HEK293 (cell line): Measurements from ENCODE around the gene THSD4.

ENCODE experiments used
- CTCF ChIA-PET: fragments of 350-600 bp; formaldehyde crosslinking; extraction: SDS; loops from one replicate; lab custom pipeline; 2021; ENCODE audit warnings: antibody characterized with exemption; lab: Yijun Ruan, JAX
- POLR2A ChIA-PET: fragments of 300-600 bp; formaldehyde crosslinking; extraction: SDS; loops from one replicate; lab custom pipeline; 2020; ENCODE audit warnings: antibody characterized with exemption, inconsistent platforms; lab: Yijun Ruan, JAX
- H3K27ac ChIP-seq: fragments of 200-500 bp; sonication (Bioruptor generic); 2 replicates; pipeline ENCODE4 v1.5.1; 2014; ENCODE audit warnings: low read depth, low read length, control low read depth, inconsistent platforms; ENCODE audit errors: extremely low read depth
- H3K36me3 ChIP-seq, 2 experiments: fragments of 200-500 bp in 1 of 2; sonication (Bioruptor generic) in 1 of 2; 1 replicate in 1 of 2; 2 replicates in 1 of 2; pipeline ENCODE4 v1.5.1; 2014 to 2017; ENCODE audit warnings: inconsistent platforms in 2 of 2, low read length in 2 of 2; ENCODE audit not compliant: control insufficient read depth in 2 of 2, insufficient read depth in 1 of 2
- H3K4me1 ChIP-seq: fragments of 200-500 bp; sonication (Bioruptor generic); 2 replicates; pipeline ENCODE4 v1.5.1; 2014; ENCODE audit warnings: mild to moderate bottlenecking, low read length, inconsistent platforms; ENCODE audit not compliant: control insufficient read depth, insufficient read depth
- H3K4me3 ChIP-seq: 2 replicates; pipeline ENCODE4 v1.5.1; 2011; ENCODE audit warnings: low read depth, mild to moderate bottlenecking, control low read depth, low read length, moderate library complexity
- H3K9me3 ChIP-seq: fragments of 200-500 bp; sonication (Bioruptor generic); 2 replicates; pipeline ENCODE4 v1.5.1; 2014; ENCODE audit warnings: low read depth, low read length, inconsistent platforms; ENCODE audit not compliant: control insufficient read depth, insufficient read depth
- BCL11A ChIP-seq: fragments of 450-650 bp; formaldehyde crosslinking; IDR thresholded peaks from 2 replicates; pipeline ENCODE4 v1.5.1; 2016; ENCODE audit warnings: low read depth, missing biosample characterization, missing genetic modification characterization
- CTCF ChIP-seq: fragments of 450-650 bp; formaldehyde crosslinking; IDR thresholded peaks from 2 replicates; pipeline ENCODE4 v1.5.1; 2016; ENCODE audit warnings: missing biosample characterization, missing genetic modification characterization
- MYNN ChIP-seq: fragments of 450-650 bp; formaldehyde crosslinking; IDR thresholded peaks from 2 replicates; pipeline ENCODE4 v1.5.1; 2016; ENCODE audit warnings: missing biosample characterization, missing genetic modification characterization, borderline replicate concordance
- PBX3 ChIP-seq: sonication (generic); formaldehyde crosslinking; IDR thresholded peaks from 2 replicates; pipeline ENCODE4 v1.8.1; 2022; ENCODE audit warnings: mild to moderate bottlenecking, moderate library complexity, missing genetic modification reagents
- SCRT1 ChIP-seq: fragments of 450-650 bp; formaldehyde crosslinking; IDR thresholded peaks from 2 replicates; pipeline ENCODE4 v1.5.1; 2016; ENCODE audit warnings: missing biosample characterization, missing genetic modification characterization, borderline replicate concordance
- SP2 ChIP-seq: fragments of 450-650 bp; formaldehyde crosslinking; IDR thresholded peaks from 2 replicates; pipeline ENCODE4 v1.5.1; 2016; ENCODE audit warnings: missing biosample characterization, missing genetic modification characterization
- TRIM28 ChIP-seq: IDR thresholded peaks from 2 replicates; pipeline ENCODE4 v1.6.1; 2011; ENCODE audit warnings: low read length, control low read depth, borderline replicate concordance
- ZBTB1 ChIP-seq: fragments of 450-650 bp; formaldehyde crosslinking; IDR thresholded peaks from 2 replicates; pipeline ENCODE4 v1.5.1; 2016; ENCODE audit warnings: missing biosample characterization, missing genetic modification characterization
- ZBTB7A ChIP-seq: fragments of 450-650 bp; formaldehyde crosslinking; IDR thresholded peaks from 2 replicates; pipeline ENCODE4 v1.5.1; 2016; ENCODE audit warnings: low read depth, missing biosample characterization, missing genetic modification characterization
- ZFHX2 ChIP-seq: fragments of 450-650 bp; formaldehyde crosslinking; conservative IDR thresholded peaks from 2 replicates; pipeline ENCODE4 v1.5.1; 2016; ENCODE audit warnings: missing biosample characterization, missing genetic modification characterization
- ZFP3 ChIP-seq: fragments of 450-650 bp; formaldehyde crosslinking; IDR thresholded peaks from 2 replicates; pipeline ENCODE4 v1.5.1; 2016; ENCODE audit warnings: low read depth, missing biosample characterization, missing genetic modification characterization
- ZFP69B ChIP-seq: fragments of 450-650 bp; formaldehyde crosslinking; IDR thresholded peaks from 2 replicates; pipeline ENCODE4 v1.5.1; 2016; ENCODE audit warnings: missing biosample characterization, missing genetic modification characterization
- ZIC2 ChIP-seq: fragments of 450-650 bp; formaldehyde crosslinking; IDR thresholded peaks from 2 replicates; pipeline ENCODE4 v1.5.1; 2016; ENCODE audit warnings: missing biosample characterization, missing genetic modification characterization
- ZNF155 ChIP-seq: fragments of 450-650 bp; formaldehyde crosslinking; IDR thresholded peaks from 2 replicates; pipeline ENCODE4 v1.5.1; 2016; ENCODE audit warnings: missing biosample characterization, missing genetic modification characterization
- ZNF214 ChIP-seq: fragments of 450-650 bp; formaldehyde crosslinking; IDR thresholded peaks from 2 replicates; pipeline ENCODE4 v1.5.1; 2017; ENCODE audit warnings: missing biosample characterization, mild to moderate bottlenecking, missing genetic modification characterization, borderline replicate concordance
- ZNF311 ChIP-seq: fragments of 450-650 bp; formaldehyde crosslinking; IDR thresholded peaks from 2 replicates; pipeline ENCODE4 v1.5.1; 2017; ENCODE audit warnings: missing biosample characterization, missing genetic modification characterization, borderline replicate concordance
- ZNF335 ChIP-seq: fragments of 450-650 bp; formaldehyde crosslinking; conservative IDR thresholded peaks from 2 replicates; pipeline ENCODE4 v1.5.1; 2016; ENCODE audit warnings: missing biosample characterization, missing genetic modification characterization
- ZNF404 ChIP-seq: fragments of 450-650 bp; formaldehyde crosslinking; IDR thresholded peaks from 2 replicates; pipeline ENCODE4 v1.5.1; 2017; ENCODE audit warnings: missing biosample characterization, missing genetic modification characterization
- ZNF416 ChIP-seq: fragments of 450-650 bp; formaldehyde crosslinking; IDR thresholded peaks from 2 replicates; pipeline ENCODE4 v1.5.1; 2016; ENCODE audit warnings: missing biosample characterization, missing genetic modification characterization
- ZNF514 ChIP-seq: fragments of 450-650 bp; formaldehyde crosslinking; IDR thresholded peaks from 2 replicates; pipeline ENCODE4 v1.5.1; 2016; ENCODE audit warnings: missing biosample characterization, missing genetic modification characterization
- ZNF571 ChIP-seq: fragments of 450-650 bp; formaldehyde crosslinking; IDR thresholded peaks from 2 replicates; pipeline ENCODE4 v1.5.0; 2017; ENCODE audit warnings: missing biosample characterization, missing genetic modification characterization
- ZNF600 ChIP-seq: fragments of 450-650 bp; formaldehyde crosslinking; IDR thresholded peaks from 2 replicates; pipeline ENCODE4 v1.5.1; 2016; ENCODE audit warnings: missing biosample characterization, missing genetic modification characterization
- ZNF707 ChIP-seq: fragments of 450-650 bp; formaldehyde crosslinking; IDR thresholded peaks from 2 replicates; pipeline ENCODE4 v1.5.1; 2016; ENCODE audit warnings: missing biosample characterization, missing genetic modification characterization
- ZNF76 ChIP-seq: fragments of 450-650 bp; formaldehyde crosslinking; IDR thresholded peaks from 2 replicates; pipeline ENCODE4; 2016; ENCODE audit warnings: low read depth, missing biosample characterization, missing genetic modification characterization, borderline replicate concordance
- ZNF776 ChIP-seq: fragments of 450-650 bp; formaldehyde crosslinking; IDR thresholded peaks from 2 replicates; pipeline ENCODE4 v1.5.0; 2017; ENCODE audit warnings: missing biosample characterization, missing genetic modification characterization, borderline replicate concordance
- ZNF837 ChIP-seq: fragments of 450-650 bp; formaldehyde crosslinking; IDR thresholded peaks from 2 replicates; pipeline ENCODE4 v1.5.1; 2016; ENCODE audit warnings: missing biosample characterization, missing genetic modification characterization
- ZNF843 ChIP-seq: fragments of 450-650 bp; formaldehyde crosslinking; IDR thresholded peaks from 2 replicates; pipeline ENCODE4 v1.5.1; 2016; ENCODE audit warnings: missing biosample characterization, missing genetic modification characterization
- ZSCAN23 ChIP-seq: fragments of 450-650 bp; formaldehyde crosslinking; IDR thresholded peaks from 2 replicates; pipeline ENCODE4 v1.5.1; 2016; ENCODE audit warnings: missing biosample characterization, missing genetic modification characterization
- TF ChIP-seq, protein P1 (sequence below): fragments of 450-650 bp; formaldehyde crosslinking; IDR thresholded peaks from 2 replicates; pipeline ENCODE4 v1.5.1; 2016; ENCODE audit warnings: missing biosample characterization, missing genetic modification characterization
- TF ChIP-seq, protein P2 (sequence below): fragments of 450-650 bp; formaldehyde crosslinking; IDR thresholded peaks from 2 replicates; pipeline ENCODE4 v1.5.1; 2016; ENCODE audit warnings: missing biosample characterization, missing genetic modification characterization
- TF ChIP-seq, protein P3 (sequence below): fragments of 450-650 bp; formaldehyde crosslinking; IDR thresholded peaks from 2 replicates; pipeline ENCODE4 v1.5.1; 2016; ENCODE audit warnings: missing biosample characterization, missing genetic modification characterization

Gene THSD4

GRCh38 chr15:71302861-71303410 lies 187.7 kb downstream of the THSD4 start (continued):
- TF ChIP-seq, protein P1, sequence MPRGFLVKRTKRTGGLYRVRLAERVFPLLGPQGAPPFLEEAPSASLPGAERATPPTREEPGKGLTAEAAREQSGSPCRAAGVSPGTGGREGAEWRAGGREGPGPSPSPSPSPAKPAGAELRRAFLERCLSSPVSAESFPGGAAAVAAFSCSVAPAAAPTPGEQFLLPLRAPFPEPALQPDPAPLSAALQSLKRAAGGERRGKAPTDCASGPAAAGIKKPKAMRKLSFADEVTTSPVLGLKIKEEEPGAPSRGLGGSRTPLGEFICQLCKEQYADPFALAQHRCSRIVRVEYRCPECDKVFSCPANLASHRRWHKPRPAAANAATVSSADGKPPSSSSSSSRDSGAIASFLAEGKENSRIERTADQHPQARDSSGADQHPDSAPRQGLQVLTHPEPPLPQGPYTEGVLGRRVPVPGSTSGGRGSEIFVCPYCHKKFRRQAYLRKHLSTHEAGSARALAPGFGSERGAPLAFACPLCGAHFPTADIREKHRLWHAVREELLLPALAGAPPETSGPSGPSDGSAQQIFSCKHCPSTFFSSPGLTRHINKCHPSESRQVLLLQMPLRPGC (tag by site-specific recombination) = no peak
- TF ChIP-seq ZNF843 (tag by site-specific recombination) (no peak), ZFP69B (tag by site-specific recombination) (no peak), ZNF776 (tag by site-specific recombination) (no peak), ZNF514 (tag by site-specific recombination) (no peak), ZFP3 (tag by site-specific recombination) (no peak), ZFHX2 (no peak), SCRT1 (tag by site-specific recombination) (no peak), ZBTB1 (tag by site-specific recombination) (no peak)
- TF ChIP-seq, protein P2, sequence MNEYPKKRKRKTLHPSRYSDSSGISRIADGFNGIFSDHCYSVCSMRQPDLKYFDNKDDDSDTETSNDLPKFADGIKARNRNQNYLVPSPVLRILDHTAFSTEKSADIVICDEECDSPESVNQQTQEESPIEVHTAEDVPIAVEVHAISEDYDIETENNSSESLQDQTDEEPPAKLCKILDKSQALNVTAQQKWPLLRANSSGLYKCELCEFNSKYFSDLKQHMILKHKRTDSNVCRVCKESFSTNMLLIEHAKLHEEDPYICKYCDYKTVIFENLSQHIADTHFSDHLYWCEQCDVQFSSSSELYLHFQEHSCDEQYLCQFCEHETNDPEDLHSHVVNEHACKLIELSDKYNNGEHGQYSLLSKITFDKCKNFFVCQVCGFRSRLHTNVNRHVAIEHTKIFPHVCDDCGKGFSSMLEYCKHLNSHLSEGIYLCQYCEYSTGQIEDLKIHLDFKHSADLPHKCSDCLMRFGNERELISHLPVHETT (tag by site-specific recombination) = no peak
- TF ChIP-seq, all 188 proteins: peak for 0

DNA sequence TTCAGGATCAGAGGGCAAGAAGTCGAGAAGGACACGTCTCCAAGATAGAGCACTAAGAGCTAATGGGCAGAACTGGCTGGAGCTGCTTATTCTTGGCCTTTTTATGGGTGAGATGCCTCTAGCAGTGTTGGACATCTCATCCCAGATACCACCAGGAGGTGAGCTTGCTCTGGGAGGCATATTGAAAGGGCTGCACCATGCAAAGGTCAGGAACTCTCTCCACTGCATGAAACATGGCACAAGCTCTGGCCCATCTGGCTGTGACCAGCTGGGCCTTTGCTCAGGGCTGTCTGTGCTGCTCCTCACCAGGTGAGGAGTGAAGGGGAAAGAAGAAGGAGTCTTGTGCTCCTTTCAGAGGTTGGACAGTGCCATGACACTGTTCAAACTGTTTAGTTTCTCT lies 188.7 kb downstream of the THSD4 start:
- Histone ChIP-seq H3K4me1 (no peaks in the 10 kb centered on the region), H3K9me3 (no peaks in the 10 kb centered on the region)
- CTCF ChIA-PET = interaction anchor here (0.5 to 1.8 kb wide), 2 partner anchors 20 to 356 kb away, joined by 3 to 6 read pairs; no protein-coding TSS in a partner anchor

GRCh38 chr15:71304681-71305080 lies 189.4 kb downstream of the THSD4 start:
- ChIA-PET CTCF (interaction anchor here (0.5 kb wide), 1 partner anchor 122 kb away, joined by 3 read pairs; no protein-coding TSS in a partner anchor), POLR2A (no interaction called here)
- Histone ChIP-seq H3K9me3 (no peaks in the 10 kb centered on the region), H3K4me3 (no peak overlapping the region), H3K4me1 (no peaks in the 10 kb centered on the region), H3K36me3 (no peaks in the 10 kb centered on the region), H3K27ac (no peak overlapping the region)
- TF ChIP-seq CTCF (tag by site-specific recombination) (no peak), ZIC2 (tag by site-specific recombination) (no peak), MYNN (tag by site-specific recombination) (no peak), TRIM28 (no peak), PBX3 (CRISPR knock-in tag) (no peak), ZNF76 (no peak), ZSCAN23 (tag by site-specific recombination) (no peak), ZNF600 (tag by site-specific recombination) (no peak), ZNF416 (tag by site-specific recombination) (no peak), ZNF214 (tag by site-specific recombination) (no peak)
- TF ChIP-seq, protein P3, sequence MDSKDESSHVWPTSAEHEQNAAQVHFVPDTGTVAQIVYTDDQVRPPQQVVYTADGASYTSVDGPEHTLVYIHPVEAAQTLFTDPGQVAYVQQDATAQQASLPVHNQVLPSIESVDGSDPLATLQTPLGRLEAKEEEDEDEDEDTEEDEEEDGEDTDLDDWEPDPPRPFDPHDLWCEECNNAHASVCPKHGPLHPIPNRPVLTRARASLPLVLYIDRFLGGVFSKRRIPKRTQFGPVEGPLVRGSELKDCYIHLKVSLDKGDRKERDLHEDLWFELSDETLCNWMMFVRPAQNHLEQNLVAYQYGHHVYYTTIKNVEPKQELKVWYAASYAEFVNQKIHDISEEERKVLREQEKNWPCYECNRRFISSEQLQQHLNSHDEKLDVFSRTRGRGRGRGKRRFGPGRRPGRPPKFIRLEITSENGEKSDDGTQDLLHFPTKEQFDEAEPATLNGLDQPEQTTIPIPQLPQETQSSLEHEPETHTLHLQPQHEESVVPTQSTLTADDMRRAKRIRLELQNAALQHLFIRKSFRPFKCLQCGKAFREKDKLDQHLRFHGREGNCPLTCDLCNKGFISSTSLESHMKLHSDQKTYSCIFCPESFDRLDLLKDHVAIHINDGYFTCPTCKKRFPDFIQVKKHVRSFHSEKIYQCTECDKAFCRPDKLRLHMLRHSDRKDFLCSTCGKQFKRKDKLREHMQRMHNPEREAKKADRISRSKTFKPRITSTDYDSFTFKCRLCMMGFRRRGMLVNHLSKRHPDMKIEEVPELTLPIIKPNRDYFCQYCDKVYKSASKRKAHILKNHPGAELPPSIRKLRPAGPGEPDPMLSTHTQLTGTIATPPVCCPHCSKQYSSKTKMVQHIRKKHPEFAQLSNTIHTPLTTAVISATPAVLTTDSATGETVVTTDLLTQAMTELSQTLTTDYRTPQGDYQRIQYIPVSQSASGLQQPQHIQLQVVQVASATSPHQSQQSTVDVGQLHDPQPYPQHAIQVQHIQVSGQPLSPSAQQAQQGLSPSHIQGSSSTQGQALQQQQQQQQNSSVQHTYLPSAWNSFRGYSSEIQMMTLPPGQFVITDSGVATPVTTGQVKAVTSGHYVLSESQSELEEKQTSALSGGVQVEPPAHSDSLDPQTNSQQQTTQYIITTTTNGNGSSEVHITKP (tag by site-specific recombination) = no peak

More for the DNA sequence above, 188.7 kb downstream of the THSD4 start:
- POLR2A ChIA-PET = interaction anchor here (1.3 kb wide), 1 partner anchor 25 kb away, joined by 3 read pairs; no protein-coding TSS in a partner anchor
- TF ChIP-seq ZBTB7A (tag by site-specific recombination) (no peak), BCL11A (tag by site-specific recombination) (no peak), ZNF837 (tag by site-specific recombination) (no peak), ZNF335 (tag by site-specific recombination) (no peak), ZNF404 (tag by site-specific recombination) (no peak), ZNF707 (tag by site-specific recombination) (no peak), ZNF311 (no peak), ZNF571 (no peak), SP2 (tag by site-specific recombination) (no peak), ZNF155 (tag by site-specific recombination) (no peak), ZBTB1 (tag by site-specific recombination) (no peak)
- no peak overlapping the region for H3K4me3 ChIP-seq
- no peak overlapping the region for H3K27ac ChIP-seq
- H3K36me3 ChIP-seq = no peaks in the 10 kb centered on the region
